Measurements from ENCODE around the gene ECHS1. TPM values are rescaled to one million over a fixed set of nuclear protein-coding genes. Genes with fewer than 3 reads are reported as not detected.

ECHS1 gene
- total RNA-seq, 1 donor from 2014 or later: 77.4 TPM

DNA sequence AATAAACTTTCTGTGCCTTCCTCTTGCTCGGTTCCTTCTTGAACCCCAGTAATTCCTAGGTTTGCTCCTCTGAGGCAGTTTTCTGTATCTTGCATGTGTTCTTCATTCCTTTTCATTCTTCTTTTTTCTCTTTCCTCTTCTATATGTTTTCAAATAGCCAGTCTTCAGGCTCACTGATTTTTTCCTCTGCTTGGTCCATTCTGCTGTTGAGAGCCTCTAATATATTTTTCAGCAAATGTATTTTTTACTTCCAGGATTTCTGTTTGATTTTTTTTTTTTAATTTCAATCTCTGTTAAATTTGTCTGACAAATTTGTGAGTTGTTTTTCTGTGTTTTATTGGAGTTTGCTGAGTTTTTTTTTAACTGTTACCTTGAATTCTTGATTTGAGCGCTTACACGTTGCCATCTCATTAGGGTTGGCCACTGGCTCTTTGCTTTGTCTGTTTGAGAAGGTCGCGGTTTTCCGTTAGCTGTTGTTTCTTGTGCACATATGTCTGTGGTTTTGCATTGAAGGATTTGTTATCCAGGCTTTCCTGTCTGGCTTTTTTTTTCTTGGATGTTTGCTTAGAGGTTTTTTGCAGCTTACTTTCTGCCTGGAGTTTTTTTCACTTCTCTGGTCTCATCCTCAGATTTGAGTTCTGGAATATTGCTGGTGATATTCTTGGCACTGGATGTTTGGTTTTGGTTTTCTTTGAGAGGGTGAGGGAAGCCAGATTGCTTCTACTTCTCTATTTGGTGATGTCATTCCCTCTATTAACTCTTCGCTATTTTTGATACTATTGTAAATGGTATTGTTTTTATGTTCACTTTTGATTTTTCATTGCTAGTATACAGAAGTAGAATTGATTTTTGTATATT is 38.6 kb upstream of the ECHS1 start:
- Mint-ChIP-seq H3K4me1 (no peaks in the 10 kb centered on the region), H3K27me3 (ENCODE audit: insufficient read depth, low read depth) (no peaks in the 10 kb centered on the region), H3K9me3 (peaks cover 71% of the 10 kb centered on the region), H3K36me3 (peaks cover 77% of the 10 kb centered on the region), H3K4me3 (no peak overlapping the region), H3K27ac (no peak overlapping the region)
- no peak overlapping the region for H2AFZ ChIP-seq (replicated peaks)
- H3K4me3 ChIP-seq: no peak overlapping the region
- DNase-seq (ENCODE audit: low spot score): no peak
- no peaks in the 10 kb centered on the region for H3F3A ChIP-seq (ENCODE audit: low read depth)
- H3K79me2 ChIP-seq (ENCODE audit: low read depth): peaks cover 67% of the 10 kb centered on the region
- H3K4me1 ChIP-seq: no peaks in the 10 kb centered on the region
- H3K27ac ChIP-seq: no peak overlapping the region
- H4K20me1 ChIP-seq (ENCODE audit: low read depth): no peaks in the 10 kb centered on the region
- no peak overlapping the region for H3K9ac ChIP-seq
- peaks cover 57% of the 10 kb centered on the region for H3K36me3 ChIP-seq
- no peak overlapping the region for H3K4me2 ChIP-seq
- no peak for TF ChIP-seq CTCF (IDR thresholded peaks at IDR 0.05)
- no peak for TF ChIP-seq EZH2phosphoT487 (IDR thresholded peaks at IDR 0.05)
- TF ChIP-seq EZH2 (IDR thresholded peaks at IDR 0.05): no peak
- H3K27me3 ChIP-seq: no peaks in the 10 kb centered on the region
- H3K9me3 ChIP-seq (ENCODE audit: low read depth): peaks cover 22% of the 10 kb centered on the region

GRCh38 chr10:133405844-133406527 is 32.8 kb upstream of the ECHS1 start:
- no peaks in the 10 kb centered on the region for H3K27me3 ChIP-seq
- H3F3A ChIP-seq (ENCODE audit: low read depth): no peaks in the 10 kb centered on the region
- Mint-ChIP-seq H3K4me3 (no peak overlapping the region), H3K4me1 (no peaks in the 10 kb centered on the region), H3K36me3 (peaks cover 75% of the 10 kb centered on the region), H3K27me3 (ENCODE audit: insufficient read depth, low read depth) (no peaks in the 10 kb centered on the region), H3K27ac (no peak overlapping the region), H3K9me3 (peaks cover 35% of the 10 kb centered on the region)
- H3K4me3 ChIP-seq: no peak overlapping the region
- TF ChIP-seq EZH2phosphoT487 (IDR thresholded peaks at IDR 0.05): no peak
- TF ChIP-seq CTCF (IDR thresholded peaks at IDR 0.05): no peak
- no peak for TF ChIP-seq EZH2 (IDR thresholded peaks at IDR 0.05)
- DNase-seq (ENCODE audit: low spot score): no peak
- no peak overlapping the region for H2AFZ ChIP-seq (replicated peaks)
- no peaks in the 10 kb centered on the region for H3K4me1 ChIP-seq
- no peak overlapping the region for H3K27ac ChIP-seq
- H3K9me3 ChIP-seq (ENCODE audit: low read depth): peaks cover 3% of the 10 kb centered on the region
- peaks cover 34% of the 10 kb centered on the region for H3K36me3 ChIP-seq
- no peak overlapping the region for H3K4me2 ChIP-seq
- H3K9ac ChIP-seq: no peak overlapping the region
- H4K20me1 ChIP-seq (ENCODE audit: low read depth): no peaks in the 10 kb centered on the region
- peaks cover 66% of the 10 kb centered on the region for H3K79me2 ChIP-seq (ENCODE audit: low read depth)

DNA sequence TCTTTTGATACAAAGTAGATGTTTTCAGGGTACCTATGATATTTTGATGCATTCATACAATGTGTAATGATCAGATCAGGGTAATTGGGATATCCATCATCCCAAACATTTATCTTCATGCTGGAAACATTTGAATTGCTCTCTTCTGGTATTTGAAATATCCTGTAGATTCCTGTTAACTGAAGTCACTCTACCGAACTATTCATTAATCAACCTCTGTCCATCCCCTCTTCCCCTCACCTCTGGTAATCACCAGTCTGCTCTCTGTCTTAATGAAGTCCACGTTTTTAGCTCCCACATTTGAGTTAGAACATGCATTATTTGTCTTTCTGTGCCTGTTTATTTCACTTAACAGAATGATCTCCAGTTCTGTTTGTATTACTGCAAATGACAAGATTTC is 32.1 kb upstream of the ECHS1 start:
- DNase-seq (ENCODE audit: low spot score): no peak
- Histone ChIP-seq H3K27me3 (no peaks in the 10 kb centered on the region), H3K4me1 (no peaks in the 10 kb centered on the region), H3K36me3 (peaks cover 27% of the 10 kb centered on the region), H3K79me2 (ENCODE audit: low read depth) (peaks cover 66% of the 10 kb centered on the region), H3K9ac (no peak overlapping the region), H3K9me3 (ENCODE audit: low read depth) (no peaks in the 10 kb centered on the region), H3F3A (ENCODE audit: low read depth) (no peaks in the 10 kb centered on the region), H3K4me3 (no peak overlapping the region), H2AFZ (replicated peaks) (no peak overlapping the region), H3K27ac (no peak overlapping the region), H3K4me2 (no peak overlapping the region), H4K20me1 (ENCODE audit: low read depth) (no peaks in the 10 kb centered on the region)
- Mint-ChIP-seq H3K36me3 (peaks cover 72% of the 10 kb centered on the region), H3K27me3 (ENCODE audit: insufficient read depth, low read depth) (no peaks in the 10 kb centered on the region), H3K9me3 (peaks cover 28% of the 10 kb centered on the region), H3K4me1 (no peaks in the 10 kb centered on the region), H3K4me3 (no peak overlapping the region), H3K27ac (no peak overlapping the region)
- TF ChIP-seq CTCF (IDR thresholded peaks at IDR 0.05): no peak
- TF ChIP-seq EZH2phosphoT487 (IDR thresholded peaks at IDR 0.05): no peak
- no peak for TF ChIP-seq EZH2 (IDR thresholded peaks at IDR 0.05)
